Mesenchymal stem cell (in vitro differentiated cells and primary cell): ENCODE measurements around the gene COL1A2.

Source experiments
- DNase-seq: peaks from one replicate; pipeline ENCODE4 v3.0.0-alpha.2; 2013
- H2AFZ ChIP-seq: one replicate; pipeline ENCODE4 v1.6.1; 2013; ENCODE audit warnings: low read depth, mild to moderate bottlenecking, control low read depth, inconsistent platforms, low read length, moderate library complexity
- H2AK5ac ChIP-seq: 2 replicates; pipeline ENCODE4 v1.6.1; 2013; ENCODE audit warnings: low read length, moderate library complexity, mild to moderate bottlenecking, inconsistent platforms; ENCODE audit not compliant: severe bottlenecking
- H2BK120ac ChIP-seq: one replicate; pipeline ENCODE4 v1.6.1; 2013; ENCODE audit warnings: low read depth, mild to moderate bottlenecking, inconsistent platforms, low read length, moderate library complexity
- H2BK12ac ChIP-seq, 2 experiments: one replicate each; pipeline ENCODE4 v1.6.1; 2013; ENCODE audit warnings: inconsistent platforms in 2 of 2, low read length in 2 of 2, mild to moderate bottlenecking in 2 of 2, moderate library complexity in 2 of 2, control low read depth in 1 of 2
- H2BK15ac ChIP-seq: one replicate; pipeline ENCODE4 v1.6.1; 2013; ENCODE audit warnings: mild to moderate bottlenecking, low read depth, inconsistent platforms; ENCODE audit not compliant: poor library complexity, severe bottlenecking
- H2BK5ac ChIP-seq: 2 replicates; pipeline ENCODE4 v1.6.1; 2013; ENCODE audit warnings: low read depth, mild to moderate bottlenecking, low read length, control low read depth, inconsistent platforms; ENCODE audit not compliant: poor library complexity, severe bottlenecking
- H3K14ac ChIP-seq, 2 experiments: one replicate each; pipeline ENCODE4 v1.6.1; 2013; ENCODE audit warnings: inconsistent platforms in 2 of 2, low read length in 2 of 2, control low read depth in 1 of 2, mild to moderate bottlenecking in 1 of 2, moderate library complexity in 1 of 2
- H3K18ac ChIP-seq, 2 experiments: one replicate each; pipeline ENCODE4 v1.6.1; 2013; ENCODE audit warnings: inconsistent platforms in 2 of 2, low read length in 2 of 2, control low read depth in 1 of 2, low read depth in 1 of 2, mild to moderate bottlenecking in 1 of 2
- H3K23ac ChIP-seq, 2 experiments: one replicate each; pipeline ENCODE4 v1.6.1; 2013; ENCODE audit warnings: inconsistent platforms in 2 of 2, low read length in 2 of 2, mild to moderate bottlenecking in 2 of 2, moderate library complexity in 2 of 2, control low read depth in 1 of 2
- H3K27ac ChIP-seq: 2 replicates; pipeline ENCODE4 v1.5.1; 2013; ENCODE audit warnings: mild to moderate bottlenecking, moderate library complexity, low read length, control low read depth, inconsistent platforms; ENCODE audit not compliant: poor library complexity, severe bottlenecking
- H3K27me3 ChIP-seq, 2 experiments: 2 replicates each; pipeline versions ENCODE4 v1.6.1 to v1.7.0; 2013; ENCODE audit warnings: low read length in 2 of 2, mild to moderate bottlenecking in 2 of 2, moderate library complexity in 2 of 2, control low read depth in 1 of 2, inconsistent platforms in 1 of 2; ENCODE audit not compliant: control insufficient read depth in 1 of 2, insufficient read depth in 1 of 2
- H3K36me3 ChIP-seq, 2 experiments: 2 replicates each; pipeline versions ENCODE4 v1.6.1 to v1.7.0; 2013; ENCODE audit warnings: low read length in 2 of 2, control low read depth in 1 of 2, inconsistent platforms in 1 of 2, low read depth in 1 of 2, mild to moderate bottlenecking in 1 of 2; ENCODE audit not compliant: insufficient read depth in 2 of 2, control insufficient read depth in 1 of 2
- H3K4ac ChIP-seq, 2 experiments: one replicate each; pipeline ENCODE4 v1.6.1; 2013; ENCODE audit warnings: inconsistent platforms in 2 of 2, low read length in 2 of 2, mild to moderate bottlenecking in 2 of 2, moderate library complexity in 2 of 2, control low read depth in 1 of 2, low read depth in 1 of 2
- H3K4me1 ChIP-seq: 2 replicates; pipeline ENCODE4 v1.6.1; 2013; ENCODE audit warnings: low read depth, low read length, control low read depth; ENCODE audit not compliant: control insufficient read depth, insufficient read depth
- H3K4me2 ChIP-seq: 2 replicates; pipeline ENCODE4 v1.6.1; 2013; ENCODE audit warnings: low read length, mild to moderate bottlenecking, inconsistent platforms; ENCODE audit not compliant: poor library complexity, severe bottlenecking
- H3K4me3 ChIP-seq, 2 experiments: 2 replicates each; pipeline versions ENCODE4 v1.5.1 to v1.7.0; 2013; ENCODE audit warnings: low read length in 2 of 2, mild to moderate bottlenecking in 2 of 2, control low read depth in 1 of 2, low read depth in 1 of 2; ENCODE audit not compliant: insufficient read depth in 1 of 2
- H3K79me1 ChIP-seq: replicated peaks from 2 replicates; pipeline ENCODE4 v1.6.1; 2013; ENCODE audit warnings: mild to moderate bottlenecking, control low read depth, low read length, inconsistent platforms; ENCODE audit not compliant: poor library complexity, severe bottlenecking
- H3K9ac ChIP-seq: 2 replicates; pipeline ENCODE4 v1.7.0; 2013; ENCODE audit warnings: mild to moderate bottlenecking, low read length, moderate library complexity
- H3K9me3 ChIP-seq: 2 replicates; pipeline ENCODE4 v1.7.0; 2013; ENCODE audit warnings: mild to moderate bottlenecking, low read length; ENCODE audit not compliant: control insufficient read depth
- H4K8ac ChIP-seq: one replicate; pipeline ENCODE4 v1.6.1; 2013; ENCODE audit warnings: inconsistent platforms, mild to moderate bottlenecking, low read length, moderate library complexity
- H4K91ac ChIP-seq: one replicate; pipeline ENCODE4 v1.6.1; 2013; ENCODE audit warnings: mild to moderate bottlenecking, low read length, inconsistent platforms
- WGBS: methylation state at CpG from one replicate; pipeline ENCODE4 v1.1.7; 2013; ENCODE audit warnings: mixed read lengths; 5-methylcytosine and 5-hydroxymethylcytosine counted together

COL1A2 gene

GRCh38 chr7:94410413-94411187 lies 15.9 kb downstream of the COL1A2 start:
- H3K27me3 ChIP-seq = no peaks in the 10 kb centered on the region
- H3K23ac ChIP-seq = no peak overlapping the region
- no peak overlapping the region for H3K27ac ChIP-seq
- peak overlapping the region; percentile 94 for H3K9ac ChIP-seq
- H3K9me3 ChIP-seq = no peaks in the 10 kb centered on the region
- no peak overlapping the region for H3K4ac ChIP-seq
- H3K14ac ChIP-seq = no peak overlapping the region
- no peak overlapping the region for H2BK15ac ChIP-seq
- H3K18ac ChIP-seq = peak overlapping the region in 1 of 2 experiments; percentile 8
- H2BK12ac ChIP-seq = no peak overlapping the region
- H2BK5ac ChIP-seq = no peak overlapping the region
- H3K4me3 ChIP-seq = peak overlapping the region in 1 of 2 experiments; percentile 49
- no peak overlapping the region for H2AK5ac ChIP-seq
- no peak overlapping the region for H2BK120ac ChIP-seq
- peaks cover 31 to 100% of the 10 kb centered on the region in 2 experiments for H3K36me3 ChIP-seq
- peaks cover 11% of the 10 kb centered on the region for H3K79me1 ChIP-seq
- 100% methylated on average over 3 of the region's 6 CpGs for WGBS
- no peak overlapping the region for H3K4me2 ChIP-seq
- no peaks in the 10 kb centered on the region for H3K4me1 ChIP-seq
- no peak overlapping the region for H2AFZ ChIP-seq
- H4K8ac ChIP-seq = no peak overlapping the region
- no peak overlapping the region for H4K91ac ChIP-seq
- DNase-seq = no peak

- no peak overlapping the region for H3K4ac ChIP-seq
- H2BK120ac ChIP-seq = no peak overlapping the region
- H2AK5ac ChIP-seq = no peak overlapping the region
- H3K4me3 ChIP-seq = peak overlapping the region in 1 of 2 experiments; percentile 42
- no peaks in the 10 kb centered on the region for H3K27me3 ChIP-seq
- no peak overlapping the region for H2BK12ac ChIP-seq
- DNase-seq = no peak
- H2BK15ac ChIP-seq = no peak overlapping the region
- H4K91ac ChIP-seq = no peak overlapping the region
- H2AFZ ChIP-seq = no peak overlapping the region
- no peaks in the 10 kb centered on the region for H3K9me3 ChIP-seq
- H3K14ac ChIP-seq = no peak overlapping the region
- H3K18ac ChIP-seq = peak overlapping the region in 1 of 2 experiments; percentile 8
- no peak overlapping the region for H3K4me2 ChIP-seq
- H3K79me1 ChIP-seq = peaks cover 11% of the 10 kb centered on the region
- H4K8ac ChIP-seq = no peak overlapping the region
- H3K9ac ChIP-seq = peak overlapping the region; percentile 94
- peaks cover 31 to 100% of the 10 kb centered on the region in 2 experiments for H3K36me3 ChIP-seq
- no peak overlapping the region for H2BK5ac ChIP-seq
- H3K4me1 ChIP-seq = no peaks in the 10 kb centered on the region
- H3K27ac ChIP-seq = no peak overlapping the region
- H3K23ac ChIP-seq = no peak overlapping the region
Measured at GRCh38 chr7:94411188-94411466, 16.4 kb downstream of the COL1A2 start.

GRCh38 chr7:94412762-94413322 lies 18.1 kb downstream of the COL1A2 start:
- Histone ChIP-seq H3K4me1 (no peaks in the 10 kb centered on the region), H3K9me3 (no peaks in the 10 kb centered on the region)

GRCh38 chr7:94414481-94414880 lies 19.8 kb downstream of the COL1A2 start:
- H3K14ac ChIP-seq = no peak overlapping the region
- no peaks in the 10 kb centered on the region for H3K4me1 ChIP-seq
- no peak overlapping the region for H3K4me2 ChIP-seq
- no peak overlapping the region for H4K8ac ChIP-seq
- H3K79me1 ChIP-seq = peaks cover 8% of the 10 kb centered on the region
- no peaks in the 10 kb centered on the region for H3K27me3 ChIP-seq
- H2AFZ ChIP-seq = no peak overlapping the region
- H3K4me3 ChIP-seq = peak overlapping the region in 1 of 2 experiments; percentile 61
- H3K4ac ChIP-seq = no peak overlapping the region
- peaks cover 29 to 100% of the 10 kb centered on the region in 2 experiments for H3K36me3 ChIP-seq
- no peak overlapping the region for H3K18ac ChIP-seq
- no peaks in the 10 kb centered on the region for H3K9me3 ChIP-seq
- no peak overlapping the region for H3K27ac ChIP-seq
- no peak overlapping the region for H2BK15ac ChIP-seq
- no peak overlapping the region for H2BK5ac ChIP-seq
- H4K91ac ChIP-seq = no peak overlapping the region
- no peak overlapping the region for H2AK5ac ChIP-seq
- no peak overlapping the region for H3K23ac ChIP-seq
- WGBS = 71% methylated on average over 2 of the region's 2 CpGs
- H2BK12ac ChIP-seq = no peak overlapping the region
- peak overlapping the region; percentile 94 for H3K9ac ChIP-seq
- no peak for DNase-seq
- H2BK120ac ChIP-seq = no peak overlapping the region

More at GRCh38 chr7:94412762-94413322, 18.1 kb downstream of the COL1A2 start:
- peak overlapping the region in 1 of 2 experiments; percentile 42 for H3K4me3 ChIP-seq
- no peak overlapping the region for H3K14ac ChIP-seq
- peak; percentile 41 for DNase-seq
- H2AK5ac ChIP-seq = no peak overlapping the region
- no peak overlapping the region for H4K8ac ChIP-seq
- H3K79me1 ChIP-seq = peaks cover 11% of the 10 kb centered on the region
- H3K18ac ChIP-seq = no peak overlapping the region
- no peaks in the 10 kb centered on the region for H3K27me3 ChIP-seq
- 69% methylated on average over 3 of the region's 3 CpGs for WGBS
- H3K4me2 ChIP-seq = no peak overlapping the region
- H2BK5ac ChIP-seq = no peak overlapping the region
- no peak overlapping the region for H4K91ac ChIP-seq
- no peak overlapping the region for H2BK15ac ChIP-seq
- H3K36me3 ChIP-seq = peaks cover 37 to 100% of the 10 kb centered on the region in 2 experiments
- no peak overlapping the region for H3K4ac ChIP-seq
- peak overlapping the region; percentile 38 for H3K27ac ChIP-seq
- no peak overlapping the region for H3K23ac ChIP-seq
- no peak overlapping the region for H2AFZ ChIP-seq
- no peak overlapping the region for H2BK12ac ChIP-seq
- peak overlapping the region; percentile 94 for H3K9ac ChIP-seq
- no peak overlapping the region for H2BK120ac ChIP-seq
